Stimulated activated CD4-positive, alpha-beta T cell treated with anti-CD3 and anti-CD28 coated beads, Interleukin-4, amount 100 ng/mL, for 1 hour (primary cell): Measurements from ENCODE around the gene SYCN.
A peak's percentile ranks its signal among the peaks of the same experiment; 100 is the strongest.
"Not testable (repeated sequence)": the region's sequence is repeated elsewhere in the genome, so short reads cannot be mapped to it uniquely, and the experiment has no call there.

Experiments used
- DNase-seq: peaks from one replicate; pipeline ENCODE4 v3.0.0-alpha.2; 2020

The SYCN gene, protein sequence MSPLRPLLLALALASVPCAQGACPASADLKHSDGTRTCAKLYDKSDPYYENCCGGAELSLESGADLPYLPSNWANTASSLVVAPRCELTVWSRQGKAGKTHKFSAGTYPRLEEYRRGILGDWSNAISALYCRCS

DNA sequence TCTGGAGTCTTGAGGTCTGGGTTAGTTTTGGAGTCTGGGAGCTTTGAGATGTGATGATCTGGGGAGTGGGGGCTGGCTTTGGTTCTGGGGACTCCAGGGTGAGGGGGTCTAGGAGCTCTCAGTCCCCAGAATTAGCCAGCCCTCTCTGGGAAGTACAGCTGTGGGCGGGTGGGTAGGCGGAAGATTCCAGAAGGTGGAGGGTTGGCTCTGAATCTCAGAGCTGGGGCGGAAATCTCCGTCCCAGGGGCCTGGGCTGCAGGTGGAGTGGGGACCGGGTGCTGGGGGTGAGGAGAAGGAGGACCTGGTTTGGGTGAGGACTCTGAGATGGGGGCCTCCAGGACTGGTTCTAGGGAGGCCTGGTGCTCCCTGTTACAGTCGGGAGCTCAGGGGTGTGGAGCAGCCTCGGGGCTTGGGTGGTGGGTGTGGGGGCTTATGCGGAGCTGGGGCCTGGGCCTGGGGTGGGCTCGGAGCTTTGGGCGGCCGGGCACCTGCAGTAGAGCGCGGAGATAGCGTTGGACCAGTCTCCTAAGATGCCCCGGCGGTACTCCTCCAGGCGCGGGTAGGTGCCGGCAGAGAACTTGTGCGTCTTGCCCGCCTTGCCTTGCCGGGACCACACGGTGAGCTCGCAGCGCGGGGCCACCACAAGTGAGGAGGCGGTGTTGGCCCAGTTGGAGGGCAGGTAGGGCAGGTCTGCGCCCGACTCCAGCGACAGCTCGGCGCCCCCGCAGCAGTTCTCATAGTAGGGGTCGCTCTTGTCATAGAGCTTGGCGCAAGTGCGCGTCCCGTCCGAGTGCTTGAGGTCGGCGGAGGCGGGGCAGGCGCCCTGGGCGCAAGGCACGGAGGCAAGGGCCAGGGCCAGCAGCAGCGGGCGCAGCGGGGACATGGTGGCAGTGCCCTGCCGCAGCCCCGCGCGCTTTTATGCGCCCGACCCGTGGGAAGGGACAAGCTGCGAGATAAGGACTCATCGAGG lies at the start of gene SYCN:
SYCN (minus strand) TSS at position 892 of the 970 bp plus-strand sequence; CDS start at position 883, 9 bp downstream.
- DNase-seq, result no peak

DNA sequence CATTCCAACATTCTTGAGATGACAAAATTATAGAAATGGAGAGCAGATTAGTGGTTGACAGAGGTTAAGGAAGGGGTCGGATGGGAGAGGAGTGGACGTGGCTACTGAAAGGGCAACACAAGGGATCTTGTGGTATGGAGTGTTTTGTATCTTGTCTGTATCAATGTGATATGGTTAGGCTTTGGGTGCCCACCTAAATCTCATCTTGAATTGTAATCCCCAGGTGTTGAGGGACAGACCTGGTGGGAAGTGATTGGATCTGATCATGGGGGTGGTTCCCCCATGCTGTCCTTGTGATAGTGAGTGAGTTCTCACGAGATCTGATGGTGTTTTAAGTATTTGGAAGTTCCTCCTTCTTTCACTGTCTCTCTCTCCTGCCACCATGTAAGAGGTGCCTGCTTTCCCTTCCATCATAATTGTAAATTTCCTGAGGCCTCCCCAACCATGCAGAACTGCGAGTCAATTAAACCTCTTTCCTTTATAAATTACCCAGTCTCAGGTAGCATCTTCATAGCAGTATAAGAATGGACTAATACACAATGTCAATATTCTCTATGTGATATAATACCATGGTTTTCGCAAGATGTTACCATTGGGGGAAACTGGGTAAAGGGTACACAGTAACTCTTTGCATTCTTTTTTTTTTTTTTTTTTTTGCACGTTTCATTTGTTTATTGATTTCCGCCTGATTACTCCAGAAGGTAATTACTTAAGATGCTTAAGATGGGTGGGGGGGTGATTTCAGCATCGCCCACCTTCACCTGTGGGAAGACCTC lies 49.5 kb upstream of the SYCN start:
- no peak for DNase-seq

DNA sequence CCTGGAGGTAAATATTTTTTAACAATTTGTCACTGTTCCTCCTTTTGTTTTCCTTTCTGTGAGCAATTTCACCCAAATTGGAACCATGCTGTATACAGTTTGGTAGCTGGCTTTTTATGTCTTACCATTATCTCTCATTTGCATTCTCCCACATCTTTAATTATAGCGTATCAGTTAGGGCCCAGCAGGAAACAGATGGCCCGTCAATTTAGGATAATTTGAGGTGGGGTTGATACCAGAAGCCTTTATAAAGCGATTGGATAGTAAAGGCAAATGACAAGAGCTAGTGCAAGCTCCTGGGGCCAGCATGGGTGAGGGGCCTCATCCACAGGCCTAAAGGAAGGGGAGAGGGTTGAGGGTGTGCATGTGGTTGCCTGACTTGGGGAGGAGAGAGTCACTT lies 48.4 kb upstream of the SYCN start:
- DNase-seq, result no peak

DNA sequence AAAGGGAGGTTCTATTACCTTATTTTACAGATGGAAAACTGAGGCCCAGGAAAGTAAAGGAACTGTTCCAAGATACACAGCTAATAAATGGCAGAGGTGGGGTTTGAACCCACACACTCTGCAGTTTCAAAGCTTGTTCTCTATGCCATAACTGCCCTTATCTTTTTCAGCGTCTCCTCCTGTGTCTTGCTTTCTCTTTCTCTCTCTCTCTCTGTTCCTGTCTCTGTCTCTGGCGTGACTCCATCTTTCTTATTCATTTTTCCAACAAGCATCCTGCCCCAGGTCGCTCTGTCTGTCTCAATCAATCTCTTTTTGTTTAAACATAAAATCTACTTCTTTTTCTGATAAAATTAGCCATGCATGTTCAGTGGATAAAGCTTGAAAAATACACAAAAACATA lies 47.8 kb upstream of the SYCN start:
- no peak for DNase-seq

DNA sequence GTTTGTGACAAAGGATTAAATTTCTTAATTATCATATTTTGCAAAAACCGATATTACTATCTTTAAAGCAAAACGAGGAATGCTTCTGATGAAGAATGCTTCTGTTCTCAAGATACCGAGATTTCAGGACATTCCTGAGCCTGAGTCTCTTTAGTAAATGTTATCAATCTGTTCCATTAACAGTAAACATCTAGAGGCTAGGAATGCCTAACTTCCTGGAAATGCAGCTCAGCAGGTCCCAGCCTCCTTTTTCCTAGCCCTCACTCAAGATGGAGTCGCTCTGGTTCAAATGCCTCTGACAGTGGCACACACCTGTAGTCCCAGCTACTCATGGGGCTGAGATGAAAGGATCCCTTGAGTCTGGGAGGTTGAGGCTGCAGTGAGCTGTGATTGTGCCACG lies 47.0 kb upstream of the SYCN start:
- DNase-seq, result no peak

DNA sequence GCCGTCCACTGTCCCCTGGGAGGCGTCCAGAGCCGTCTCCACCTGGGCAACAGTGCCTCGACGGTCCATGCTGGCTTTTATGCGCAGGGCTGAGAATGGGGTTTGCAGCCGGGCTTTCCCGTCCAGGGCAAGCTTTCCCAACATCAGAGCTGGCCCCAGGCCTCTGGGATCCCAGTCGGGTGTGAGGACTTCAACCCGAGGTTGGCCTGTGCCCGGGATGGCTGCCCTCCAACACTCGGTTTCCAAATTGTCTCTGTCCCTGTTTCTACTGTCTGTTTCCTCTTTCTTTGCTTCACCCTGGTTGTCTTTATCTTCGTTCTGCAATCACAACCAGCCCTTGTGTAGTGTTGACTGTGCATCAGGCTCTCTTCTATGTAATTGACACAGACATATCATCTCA lies 44.7 kb upstream of the SYCN start, which contains the start of gene IFNL4:
IFNL4 (minus strand) TSS at position 51 of the 400 bp plus-strand sequence.
- no peak for DNase-seq

DNA sequence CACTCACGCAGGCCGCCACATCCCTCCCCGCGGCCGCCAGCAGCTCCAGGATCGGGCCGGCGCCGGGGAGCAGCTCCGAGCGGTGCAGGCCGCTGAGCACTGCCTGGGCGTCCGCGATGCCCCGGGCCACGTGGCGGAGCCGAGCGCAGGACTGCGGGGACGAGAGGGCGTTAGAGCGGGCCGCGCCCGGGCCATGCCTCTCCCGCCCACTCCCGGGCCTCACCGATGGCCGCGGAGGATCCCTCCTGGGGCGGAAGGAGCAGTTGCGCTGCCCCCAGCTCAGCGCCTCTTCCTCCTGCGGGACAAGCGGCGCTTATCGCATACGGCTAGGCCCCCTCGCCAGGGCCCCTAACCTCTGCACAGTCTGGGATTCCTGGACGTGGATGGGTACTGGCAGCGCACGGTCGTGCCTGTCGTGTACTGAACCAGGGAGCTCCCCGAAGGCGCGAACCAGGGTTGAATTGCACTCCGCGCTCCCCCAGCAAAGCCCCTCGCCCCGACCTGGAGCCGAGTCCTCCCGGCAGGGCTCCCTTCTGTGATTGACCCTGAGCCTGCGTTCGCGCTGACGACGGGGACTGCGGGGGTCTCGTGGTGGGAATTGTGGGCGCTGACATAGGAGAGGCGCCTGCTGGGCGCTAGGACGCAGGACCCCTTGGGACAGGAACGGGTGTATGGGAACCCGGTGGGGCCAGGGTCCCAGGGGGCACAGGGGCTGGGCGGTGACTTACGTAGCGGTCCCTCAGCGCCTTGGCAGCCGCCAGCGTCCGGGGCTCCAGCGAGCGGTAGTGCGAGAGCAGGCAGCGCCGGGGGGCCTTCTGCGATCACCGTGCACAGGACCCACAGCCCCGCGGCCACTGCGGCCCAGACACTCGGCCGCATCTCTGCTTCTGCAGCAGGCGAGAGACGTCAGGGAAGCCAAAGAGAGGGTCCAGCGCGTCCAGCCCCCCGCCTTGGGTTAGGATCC lies 43.9 kb upstream of the SYCN start:
- DNase-seq, result peak; percentile 8

DNA sequence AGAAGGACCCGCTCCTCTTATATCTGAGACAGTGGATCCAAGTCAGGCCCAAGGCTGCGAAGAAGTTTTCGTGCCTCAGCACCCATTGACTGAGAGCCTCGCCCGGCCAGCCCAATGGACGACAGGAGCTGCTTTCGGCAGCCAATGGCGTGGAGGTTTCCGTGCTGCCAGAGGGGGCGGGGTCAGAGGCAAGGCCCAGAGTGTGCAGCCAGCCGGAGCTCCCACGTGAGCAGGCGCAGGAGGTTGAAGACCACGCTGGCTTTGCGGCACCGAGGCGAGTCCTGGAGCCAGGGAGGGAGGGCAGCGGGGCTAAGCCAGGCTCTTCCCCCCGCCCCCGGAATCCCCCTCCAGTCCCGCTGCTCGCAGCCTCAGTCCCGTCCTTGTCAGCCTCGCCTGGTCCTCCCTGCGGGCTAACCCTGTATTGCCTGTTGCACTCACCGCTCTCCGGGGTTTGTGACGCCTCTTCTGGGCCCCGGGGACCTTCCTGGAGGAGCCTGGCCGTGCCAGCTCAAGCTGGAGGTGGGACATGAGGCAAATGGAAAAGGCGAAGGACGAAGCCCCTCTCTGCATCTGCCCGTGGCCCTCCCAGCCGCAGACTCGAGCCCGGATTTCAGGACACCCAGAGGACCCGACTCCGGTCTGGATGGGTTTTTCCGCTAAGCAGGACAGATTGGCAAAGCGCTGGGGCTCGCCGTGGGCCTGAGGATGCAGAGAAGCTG lies 43.0 kb upstream of the SYCN start:
- DNase-seq, result peak; percentile 41

DNA sequence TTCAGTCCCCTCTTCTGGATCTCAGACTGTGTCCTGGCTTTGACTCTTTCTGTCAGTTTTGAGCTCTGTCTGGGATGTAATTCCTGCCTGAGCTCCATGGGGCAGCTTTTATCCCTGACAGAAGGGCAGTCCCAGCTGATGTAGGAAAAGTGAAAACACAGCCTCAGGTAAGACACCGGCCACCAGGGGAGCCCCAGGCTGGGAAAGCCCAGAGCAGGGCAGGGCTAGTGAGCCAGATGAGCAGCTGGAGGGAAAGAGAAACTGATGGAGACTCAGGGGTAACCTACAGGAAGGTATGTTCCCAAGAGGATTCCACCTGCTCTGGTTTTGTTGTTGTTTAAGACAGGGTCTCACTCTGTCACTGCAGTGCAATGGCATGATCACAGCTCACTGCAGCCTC lies 41.1 kb upstream of the SYCN start:
- DNase-seq, result not testable (repeated sequence)

DNA sequence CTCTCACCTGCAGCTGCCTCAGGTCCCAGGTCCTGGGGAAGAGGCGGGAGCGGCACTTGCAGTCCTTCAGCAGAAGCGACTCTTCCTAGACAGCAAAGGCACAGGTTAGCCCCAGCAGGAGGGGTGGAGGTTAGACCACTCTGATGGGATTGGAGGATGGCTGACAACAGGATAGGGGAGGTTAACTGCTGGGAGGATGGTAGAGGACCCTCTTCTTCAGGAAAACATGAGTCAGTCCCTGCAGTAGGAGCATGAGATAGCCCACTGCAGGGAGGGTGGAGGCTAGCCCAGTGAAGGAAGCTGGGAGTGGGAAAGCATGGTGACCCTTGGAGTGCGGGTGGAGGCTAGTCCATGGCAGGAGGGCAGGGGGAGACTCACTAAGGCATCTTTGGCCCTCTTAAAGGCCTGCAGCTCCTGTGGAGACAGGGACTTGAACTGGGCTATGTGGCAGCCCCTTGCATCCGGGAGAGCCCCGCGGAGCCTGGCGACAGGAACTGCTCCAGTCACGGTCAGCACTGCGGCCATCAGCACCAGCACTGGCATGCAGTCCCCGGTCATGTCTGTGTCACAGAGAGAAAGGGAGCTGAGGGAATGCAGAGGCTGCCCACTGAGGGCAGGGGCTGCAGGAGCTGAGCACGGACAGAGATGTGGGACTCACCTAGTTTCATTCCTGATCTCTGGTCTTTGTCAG lies 40.5 kb upstream of the SYCN start, which contains the start of gene IFNL3:
IFNL3 (minus strand) TSS at position 597 of the 691 bp plus-strand sequence; CDS start at position 558, 39 bp downstream.
- DNase-seq, result not testable (repeated sequence)

DNA sequence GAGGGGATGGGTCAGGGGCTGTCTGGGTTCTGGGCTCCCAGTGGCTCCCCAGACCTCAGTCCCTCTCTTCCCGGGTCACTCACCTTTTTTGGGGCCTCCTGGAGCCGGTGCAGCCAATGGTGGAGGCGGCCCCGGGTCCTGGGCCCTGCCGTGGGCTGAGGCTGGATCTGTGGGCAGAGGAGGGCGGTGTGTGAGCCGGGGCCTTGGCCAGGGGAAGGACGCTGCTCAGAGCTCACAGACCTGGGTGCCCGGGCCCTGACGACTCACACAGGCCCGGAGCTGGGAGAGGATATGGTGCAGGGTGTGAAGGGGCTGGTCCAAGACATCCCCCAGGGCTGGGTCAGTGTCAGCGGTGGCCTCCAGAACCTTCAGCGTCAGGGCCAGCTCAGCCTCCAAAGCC lies 39.7 kb upstream of the SYCN start:
- not testable (repeated sequence) for DNase-seq

DNA sequence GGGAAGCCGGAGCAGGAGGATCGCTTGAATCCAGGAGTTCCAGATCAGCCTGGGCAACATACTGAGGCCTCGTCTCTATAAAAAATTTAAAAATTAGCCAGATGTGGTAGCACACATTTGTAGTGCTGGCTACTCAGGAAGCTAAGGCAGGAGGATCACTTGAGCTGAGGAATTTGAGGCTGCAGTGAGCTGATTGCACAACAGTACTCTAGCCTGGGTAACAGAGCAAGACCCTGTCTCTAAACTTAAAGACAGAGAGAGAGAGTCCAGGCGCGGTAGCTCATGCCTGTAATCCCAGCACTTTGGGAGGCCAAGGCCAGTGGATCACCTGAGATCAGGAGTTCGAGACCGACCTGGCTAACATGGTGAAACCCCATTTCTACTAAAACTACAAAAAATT lies 36.4 kb upstream of the SYCN start:
- DNase-seq, result no peak

DNA sequence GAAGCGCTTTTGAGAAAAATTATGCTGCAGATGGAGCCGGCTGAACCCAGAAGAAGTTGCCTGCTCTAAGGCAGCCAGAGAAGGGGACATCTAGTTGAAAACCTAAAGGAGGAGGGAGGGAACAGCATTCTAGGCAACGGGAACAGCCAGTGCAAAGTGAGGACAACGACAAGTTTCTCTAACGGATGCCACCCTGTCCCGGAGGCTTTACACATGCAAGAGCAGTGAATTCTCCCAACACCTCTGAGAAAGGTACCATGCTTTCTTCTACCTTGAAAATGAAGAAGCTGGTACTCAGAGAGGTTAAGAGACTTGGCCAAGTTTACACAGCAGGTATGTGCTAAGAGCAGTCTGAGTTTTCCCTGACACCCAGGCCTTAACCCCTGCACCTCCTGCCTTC lies 34.9 kb upstream of the SYCN start:
- DNase-seq, result no peak

DNA sequence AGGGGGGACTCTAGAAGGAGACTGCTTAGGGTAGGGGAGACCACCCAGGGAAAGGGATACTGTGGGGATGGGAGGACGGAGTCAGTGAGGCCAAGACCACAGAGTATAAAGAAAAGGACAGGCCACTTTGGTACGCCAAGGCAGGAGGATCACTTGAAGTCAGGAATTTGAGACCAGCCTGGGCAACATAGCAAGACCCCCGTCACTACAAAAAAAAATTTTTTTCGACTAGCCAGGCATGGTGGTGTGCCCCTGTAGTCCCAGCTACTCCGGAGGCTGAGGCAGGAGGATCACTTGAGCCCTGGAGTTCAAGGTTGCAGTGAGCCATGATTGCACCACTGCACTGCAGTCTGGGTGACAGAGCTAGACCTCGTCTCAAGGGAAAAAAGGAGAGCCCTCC lies 34.1 kb upstream of the SYCN start:
- DNase-seq, result no peak

DNA sequence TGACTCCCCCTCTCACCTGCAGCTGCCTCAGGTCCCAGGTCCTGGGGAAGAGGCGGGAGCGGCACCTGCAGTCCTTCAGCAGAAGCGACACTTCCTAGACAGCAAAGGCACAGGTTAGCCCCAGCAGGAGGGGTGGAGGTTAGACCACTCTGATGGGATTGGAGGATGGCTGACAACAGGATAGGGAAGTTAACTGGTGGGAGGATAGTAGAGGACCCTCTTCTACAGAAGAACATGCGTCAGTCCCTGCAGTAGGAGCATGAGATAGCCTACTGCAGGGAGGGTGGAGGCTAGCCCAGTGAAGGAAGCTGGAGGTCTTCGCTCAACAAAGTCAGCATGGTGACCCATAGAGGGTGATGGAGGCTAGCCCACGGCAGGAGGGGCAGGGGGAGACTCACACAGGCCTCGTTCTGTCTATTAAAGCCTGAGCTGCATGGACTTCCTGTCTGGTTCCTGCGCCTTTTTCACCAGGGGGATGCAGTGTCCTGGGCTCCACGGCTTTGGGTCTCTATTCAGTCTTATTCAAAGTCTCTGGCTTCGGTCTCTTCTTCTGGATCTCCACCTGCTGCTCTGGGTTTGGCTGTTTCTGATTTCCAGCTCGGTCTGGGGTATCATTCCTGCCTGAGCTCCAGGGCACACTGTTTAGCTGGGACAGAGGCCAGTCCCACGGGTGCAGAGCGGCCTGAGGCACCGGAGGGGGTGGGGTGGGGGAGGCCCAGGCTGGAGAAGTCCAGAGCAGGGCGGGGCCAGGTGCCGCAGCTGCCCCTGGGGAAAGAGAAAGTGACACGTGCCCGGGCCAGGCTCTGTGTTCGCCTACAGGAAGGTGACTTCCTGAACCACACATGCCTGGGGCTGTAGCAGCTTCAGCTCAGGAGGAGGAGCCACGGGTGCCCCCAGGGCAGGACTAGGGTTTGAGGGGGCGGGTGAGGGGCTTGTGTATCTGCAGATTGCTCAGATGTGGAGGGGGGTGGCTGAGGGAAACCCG lies 33.4 kb upstream of the SYCN start:
- DNase-seq, result peak; percentile 55

DNA sequence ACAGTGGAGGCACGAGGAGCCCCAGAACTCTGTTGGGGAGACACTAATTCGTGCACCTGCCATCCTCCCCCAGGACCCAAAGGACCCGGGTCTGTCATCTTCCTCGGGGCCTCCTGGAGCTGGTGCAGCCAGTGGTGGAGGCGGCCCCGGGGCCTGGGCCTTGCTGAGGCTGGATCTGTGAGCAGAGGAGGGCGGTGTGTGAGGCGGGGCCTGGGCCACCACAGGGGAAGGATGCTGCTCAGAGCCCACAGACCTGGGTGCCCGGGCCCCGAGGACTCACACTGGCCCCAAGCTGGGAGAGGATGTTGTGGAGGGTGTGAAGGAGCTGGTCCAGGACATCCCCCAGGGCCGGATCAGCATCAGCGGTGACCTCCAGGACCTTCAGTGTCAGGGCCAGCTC lies 32.5 kb upstream of the SYCN start:
- DNase-seq, result no peak

DNA sequence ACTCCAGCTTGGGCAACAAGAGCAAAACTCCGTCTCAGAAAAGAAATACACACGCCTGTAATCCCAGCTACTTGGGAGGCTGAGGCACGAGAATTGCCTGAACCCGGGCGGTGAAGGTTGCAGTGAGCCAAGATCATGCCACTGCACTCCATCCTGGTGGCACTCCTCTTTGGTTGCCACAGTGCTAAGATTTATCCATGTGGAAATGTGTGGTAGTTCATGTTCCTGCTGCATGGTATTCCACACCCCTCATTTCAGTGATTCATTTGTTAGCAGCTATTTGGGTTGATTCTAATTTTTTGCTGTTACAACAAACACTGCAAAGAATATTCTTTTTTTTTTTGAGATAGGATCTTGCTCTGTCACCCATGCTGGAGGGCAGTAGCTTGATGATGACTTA lies 28.6 kb upstream of the SYCN start:
- DNase-seq, result no peak

DNA sequence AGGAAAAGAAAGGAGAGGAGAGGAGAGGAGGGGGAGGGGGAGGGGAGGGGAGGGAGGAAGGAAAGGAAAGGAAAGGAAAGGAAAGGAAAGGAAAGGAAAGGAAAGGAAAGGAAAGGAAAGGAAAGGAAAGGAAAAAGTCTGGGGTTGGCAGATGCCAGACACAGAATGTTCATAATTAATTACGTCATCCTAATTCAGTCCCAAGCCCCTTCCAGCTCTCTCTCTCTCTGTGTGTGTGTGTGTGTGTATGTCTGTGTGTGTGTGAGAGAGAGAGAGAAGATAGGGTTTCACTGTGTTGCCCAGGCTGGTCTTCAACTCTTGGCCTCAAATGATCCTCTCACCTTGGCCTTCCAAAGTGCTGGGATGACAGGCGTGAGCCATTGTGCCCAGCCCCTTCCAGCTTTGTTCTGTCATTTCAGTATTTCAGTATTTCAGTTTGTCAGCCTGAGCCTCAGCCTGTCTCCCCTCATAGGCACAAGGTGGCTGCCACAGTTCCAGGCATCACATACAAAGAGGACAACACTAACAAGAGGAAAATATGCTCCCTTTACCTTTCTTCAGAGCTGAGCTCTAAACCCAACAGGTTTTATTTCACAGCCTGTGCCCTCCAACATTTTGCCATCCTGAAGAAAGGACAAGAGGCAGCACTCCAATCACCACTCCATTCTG lies 26.2 kb upstream of the SYCN start:
- DNase-seq, result no peak

DNA sequence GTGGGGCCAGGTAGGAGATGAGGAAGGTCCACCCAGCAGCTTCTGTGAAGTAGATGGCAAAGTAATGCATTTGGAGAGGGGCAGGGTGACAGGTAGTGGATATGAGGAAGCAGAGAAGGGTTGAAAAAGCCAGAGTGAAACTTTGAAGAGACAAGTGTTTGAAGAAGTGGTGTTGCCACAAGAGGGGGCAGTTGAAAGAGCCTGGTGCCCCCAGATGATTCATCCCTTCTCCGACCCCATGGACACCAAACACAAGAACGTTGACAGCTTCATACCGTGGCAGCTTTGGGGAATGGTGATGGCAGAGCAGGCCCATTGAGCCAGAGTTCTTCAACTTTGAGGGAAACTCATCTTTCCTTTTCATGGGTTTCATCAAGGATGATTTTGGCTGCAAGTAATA lies 20.8 kb upstream of the SYCN start:
- DNase-seq, result no peak
